GM23338 (cell line): ENCODE results near the gene GTF2A1. TPM values are rescaled to one million over a fixed set of nuclear protein-coding genes. Genes with fewer than 3 reads are reported as not detected.
A peak's percentile ranks its signal among the peaks of the same experiment; 100 is the strongest.

Experiments
- ATAC-seq: fragments of 200-7000 bp; cut with Tn5 transposase; 3 replicates; pipeline ENCODE4 v1.9.1; 2020
- DNase-seq: peaks from one replicate; pipeline ENCODE4 v3.0.0-alpha.2; 2015; ENCODE audit warnings: low spot score
- H2AFZ ChIP-seq: fragments of 200-600 bp; sonication (generic); 2 replicates; pipeline ENCODE4 v1.8.0; 2016; ENCODE audit warnings: antibody characterized with exemption, mild to moderate bottlenecking, moderate library complexity
- H3F3A ChIP-seq: fragments of 200-600 bp; sonication (generic); replicated peaks from 2 replicates; pipeline ENCODE4 v1.8.0; 2017; ENCODE audit warnings: antibody characterized with exemption, mixed run types, low read depth
- H3K27ac ChIP-seq: fragments of 200-600 bp; sonication (generic); 2 replicates; pipeline ENCODE4 v1.6.1; 2016; ENCODE audit warnings: low read depth
- H3K27me3 ChIP-seq: fragments of 200-600 bp; sonication (generic); 2 replicates; pipeline ENCODE4 v1.8.0; 2016; ENCODE audit warnings: mild to moderate bottlenecking, mixed run types, moderate library complexity; ENCODE audit not compliant: insufficient read depth
- H3K36me3 ChIP-seq: fragments of 200-600 bp; sonication (generic); 2 replicates; pipeline ENCODE4 v1.8.0; 2016; ENCODE audit warnings: mild to moderate bottlenecking; ENCODE audit not compliant: insufficient read depth
- H3K4me1 ChIP-seq: fragments of 200-600 bp; sonication (generic); 2 replicates; pipeline ENCODE4 v1.8.0; 2016; ENCODE audit warnings: mild to moderate bottlenecking, moderate library complexity; ENCODE audit not compliant: insufficient read depth
- H3K4me2 ChIP-seq: fragments of 200-600 bp; sonication (generic); 2 replicates; pipeline ENCODE4 v1.7.1; 2017; ENCODE audit warnings: mixed run types
- H3K4me3 ChIP-seq: fragments of 200-600 bp; sonication (generic); 2 replicates; pipeline ENCODE4 v1.6.1; 2016; ENCODE audit warnings: mixed run types
- H3K79me2 ChIP-seq: fragments of 200-600 bp; sonication (generic); replicated peaks from 2 replicates; pipeline ENCODE4 v1.8.0; 2017; ENCODE audit warnings: mild to moderate bottlenecking; ENCODE audit not compliant: insufficient read depth
- H3K9me2 ChIP-seq: fragments of 200-600 bp; sonication (generic); 2 replicates; pipeline ENCODE4 v1.8.0; 2017; ENCODE audit not compliant: insufficient read depth
- H4K20me1 ChIP-seq: fragments of 200-600 bp; sonication (generic); replicated peaks from 2 replicates; pipeline ENCODE4 v1.8.0; 2017; ENCODE audit warnings: mild to moderate bottlenecking; ENCODE audit not compliant: insufficient read depth
- H3K27ac Mint-ChIP-seq: 2 replicates; pipeline ENCODE4 v1.8.0; 2020; ENCODE audit warnings: inconsistent platforms, mild to moderate bottlenecking, moderate library complexity, mixed read lengths
- H3K27me3 Mint-ChIP-seq: 3 replicates; pipeline ENCODE4 v1.8.0; 2022; ENCODE audit warnings: low read depth, mild to moderate bottlenecking, moderate library complexity, mixed read lengths, inconsistent platforms; ENCODE audit not compliant: insufficient read depth, poor library complexity
- H3K36me3 Mint-ChIP-seq: 3 replicates; pipeline ENCODE4 v1.8.0; 2021; ENCODE audit warnings: low read depth, mild to moderate bottlenecking, inconsistent platforms, moderate library complexity, mixed read lengths
- H3K4me1 Mint-ChIP-seq: 3 replicates; pipeline ENCODE4 v1.8.0; 2020; ENCODE audit warnings: mild to moderate bottlenecking, inconsistent platforms, mixed read lengths
- H3K4me3 Mint-ChIP-seq: 3 replicates; pipeline ENCODE4 v1.8.0; 2021; ENCODE audit warnings: moderate library complexity, mild to moderate bottlenecking, inconsistent platforms, mixed read lengths
- H3K9me3 Mint-ChIP-seq: 3 replicates; pipeline ENCODE4 v1.8.0; 2020; ENCODE audit warnings: moderate library complexity, mild to moderate bottlenecking, inconsistent platforms, mixed read lengths
- EZH2 ChIP-seq: fragments of 200-600 bp; sonication (generic); IDR thresholded peaks from one replicate; pipeline ENCODE4 v1.8.0; 2017; ENCODE audit warnings: antibody characterized with exemption, mild to moderate bottlenecking, low read depth; ENCODE audit not compliant: unreplicated experiment
- EZH2phosphoT487 ChIP-seq: fragments of 200-600 bp; sonication (generic); IDR thresholded peaks from one replicate; pipeline ENCODE4 v1.8.1; 2018; ENCODE audit warnings: antibody characterized with exemption; ENCODE audit not compliant: unreplicated experiment
- JUNB ChIP-seq: IDR thresholded peaks from one replicate; pipeline ENCODE4 v1.6.1; 2016; ENCODE audit warnings: antibody characterized with exemption; ENCODE audit not compliant: unreplicated experiment
- STAT1 ChIP-seq: IDR thresholded peaks from one replicate; pipeline ENCODE4 v1.6.1; 2016; ENCODE audit warnings: antibody characterized with exemption; ENCODE audit not compliant: unreplicated experiment
- ZNF331 ChIP-seq: fragments of 250-450 bp; sonication (Bioruptor Pico); IDR thresholded peaks from 2 replicates; pipeline ENCODE4 v1.5.0; 2020; ENCODE audit warnings: low read depth, mild to moderate bottlenecking, moderate library complexity
- polyA plus RNA-seq: library from polyadenylated mRNA; unstranded; fragments of >200 nt; fragmentation: Nextera tagmentation; extraction: Ambion mirVana; gene quantifications from 2 replicates; pipeline ENCODE4 v1.2.1, GENCODE V29; 2016
- total RNA-seq: library from RNA; depleted of rRNA; stranded (reverse); fragments of >200 nt; shearing (Covaris generic); gene quantifications from 2 replicates; pipeline ENCODE4 v1.2.3, GENCODE V29; 2014
- TF ChIP-seq, protein P1 (sequence below): IDR thresholded peaks from 2 replicates; pipeline ENCODE4 v1.6.1; 2016; ENCODE audit warnings: antibody characterized with exemption
- TF ChIP-seq, protein P2 (sequence below), 2 experiments: fragments of 200-600 bp in 1 of 2; sonication (generic) in 1 of 2; conservative IDR thresholded peaks; 2 replicates each; pipeline versions ENCODE4 v1.5.1 to v1.6.1; 2016 to 2017; ENCODE audit warnings: antibody characterized with exemption in 2 of 2, low read depth in 2 of 2, mild to moderate bottlenecking in 2 of 2, moderate library complexity in 1 of 2
- TF ChIP-seq, protein P3 (sequence below): fragments of 250-450 bp; sonication (Bioruptor Pico); IDR thresholded peaks from 2 replicates; pipeline ENCODE4 v1.5.0; 2020; ENCODE audit warnings: mild to moderate bottlenecking, moderate library complexity
- TF ChIP-seq, protein P4 (sequence below): IDR thresholded peaks from one replicate; pipeline ENCODE4 v1.6.1; 2018; ENCODE audit warnings: antibody characterized with exemption; ENCODE audit not compliant: unreplicated experiment

GTF2A1 gene
- total and polyA plus RNA-seq, 2 experiments from 2014 or later = 12.1 to 50.6 TPM

DNA sequence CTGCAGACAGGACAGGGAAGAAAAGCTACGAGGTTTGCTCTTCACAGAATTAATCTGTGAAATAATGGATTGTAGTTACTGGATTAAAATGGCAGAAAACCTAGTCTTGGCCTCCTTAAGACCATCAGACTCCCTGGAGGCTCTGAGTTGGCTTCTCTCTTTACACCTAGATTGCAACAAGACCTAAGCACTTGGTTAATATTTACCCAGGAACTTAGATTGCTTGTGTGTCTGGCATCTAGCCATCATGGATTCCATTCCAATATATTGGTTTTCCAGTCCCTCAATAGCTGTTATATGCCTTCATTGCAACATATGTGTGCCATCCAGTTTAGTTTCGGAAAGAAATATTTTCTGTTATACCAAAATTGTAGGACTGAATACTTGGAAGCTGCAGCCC, 1.9 kb upstream of the GTF2A1 start:
- peaks cover 11% of the 10 kb centered on the region; the same call in 2 of the 3 replicates for H3K9me3 Mint-ChIP-seq
- peak overlapping the region; percentile 83 for H3K27ac Mint-ChIP-seq
- Histone ChIP-seq H3K36me3 (no peaks in the 10 kb centered on the region), H3K27me3 (no peaks in the 10 kb centered on the region), H3K4me1 (peaks cover 22% of the 10 kb centered on the region), H3K4me3 (no peak overlapping the region), H3F3A (peaks cover 6% of the 10 kb centered on the region; the same call in 1 of the 2 replicates), H4K20me1 (no peaks in the 10 kb centered on the region), H3K9me2 (no peaks in the 10 kb centered on the region), H3K79me2 (peaks cover 24% of the 10 kb centered on the region), H3K4me2 (peak overlapping the region; percentile 77; the same call in 1 of the 2 replicates), H3K27ac (no peak overlapping the region), H2AFZ (no peak overlapping the region)
- H3K4me1 Mint-ChIP-seq = peaks cover 15% of the 10 kb centered on the region
- H3K36me3 Mint-ChIP-seq = peaks cover 10% of the 10 kb centered on the region
- DNase-seq (no peak), ATAC-seq (no peak)
- peaks cover 22% of the 10 kb centered on the region for H3K27me3 Mint-ChIP-seq
- H3K4me3 Mint-ChIP-seq = peak overlapping the region; percentile 92; the same call in 2 of the 3 replicates
- TF ChIP-seq, protein P1, sequence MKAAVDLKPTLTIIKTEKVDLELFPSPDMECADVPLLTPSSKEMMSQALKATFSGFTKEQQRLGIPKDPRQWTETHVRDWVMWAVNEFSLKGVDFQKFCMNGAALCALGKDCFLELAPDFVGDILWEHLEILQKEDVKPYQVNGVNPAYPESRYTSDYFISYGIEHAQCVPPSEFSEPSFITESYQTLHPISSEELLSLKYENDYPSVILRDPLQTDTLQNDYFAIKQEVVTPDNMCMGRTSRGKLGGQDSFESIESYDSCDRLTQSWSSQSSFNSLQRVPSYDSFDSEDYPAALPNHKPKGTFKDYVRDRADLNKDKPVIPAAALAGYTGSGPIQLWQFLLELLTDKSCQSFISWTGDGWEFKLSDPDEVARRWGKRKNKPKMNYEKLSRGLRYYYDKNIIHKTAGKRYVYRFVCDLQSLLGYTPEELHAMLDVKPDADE = no peak
- no peak for TF ChIP-seq JUNB
- TF ChIP-seq, protein P2, sequence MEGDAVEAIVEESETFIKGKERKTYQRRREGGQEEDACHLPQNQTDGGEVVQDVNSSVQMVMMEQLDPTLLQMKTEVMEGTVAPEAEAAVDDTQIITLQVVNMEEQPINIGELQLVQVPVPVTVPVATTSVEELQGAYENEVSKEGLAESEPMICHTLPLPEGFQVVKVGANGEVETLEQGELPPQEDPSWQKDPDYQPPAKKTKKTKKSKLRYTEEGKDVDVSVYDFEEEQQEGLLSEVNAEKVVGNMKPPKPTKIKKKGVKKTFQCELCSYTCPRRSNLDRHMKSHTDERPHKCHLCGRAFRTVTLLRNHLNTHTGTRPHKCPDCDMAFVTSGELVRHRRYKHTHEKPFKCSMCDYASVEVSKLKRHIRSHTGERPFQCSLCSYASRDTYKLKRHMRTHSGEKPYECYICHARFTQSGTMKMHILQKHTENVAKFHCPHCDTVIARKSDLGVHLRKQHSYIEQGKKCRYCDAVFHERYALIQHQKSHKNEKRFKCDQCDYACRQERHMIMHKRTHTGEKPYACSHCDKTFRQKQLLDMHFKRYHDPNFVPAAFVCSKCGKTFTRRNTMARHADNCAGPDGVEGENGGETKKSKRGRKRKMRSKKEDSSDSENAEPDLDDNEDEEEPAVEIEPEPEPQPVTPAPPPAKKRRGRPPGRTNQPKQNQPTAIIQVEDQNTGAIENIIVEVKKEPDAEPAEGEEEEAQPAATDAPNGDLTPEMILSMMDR (conservative IDR thresholded peaks at IDR 0.05; ENCODE audit: low read depth in 2 of 2) = no peak
- TF ChIP-seq, protein P3, sequence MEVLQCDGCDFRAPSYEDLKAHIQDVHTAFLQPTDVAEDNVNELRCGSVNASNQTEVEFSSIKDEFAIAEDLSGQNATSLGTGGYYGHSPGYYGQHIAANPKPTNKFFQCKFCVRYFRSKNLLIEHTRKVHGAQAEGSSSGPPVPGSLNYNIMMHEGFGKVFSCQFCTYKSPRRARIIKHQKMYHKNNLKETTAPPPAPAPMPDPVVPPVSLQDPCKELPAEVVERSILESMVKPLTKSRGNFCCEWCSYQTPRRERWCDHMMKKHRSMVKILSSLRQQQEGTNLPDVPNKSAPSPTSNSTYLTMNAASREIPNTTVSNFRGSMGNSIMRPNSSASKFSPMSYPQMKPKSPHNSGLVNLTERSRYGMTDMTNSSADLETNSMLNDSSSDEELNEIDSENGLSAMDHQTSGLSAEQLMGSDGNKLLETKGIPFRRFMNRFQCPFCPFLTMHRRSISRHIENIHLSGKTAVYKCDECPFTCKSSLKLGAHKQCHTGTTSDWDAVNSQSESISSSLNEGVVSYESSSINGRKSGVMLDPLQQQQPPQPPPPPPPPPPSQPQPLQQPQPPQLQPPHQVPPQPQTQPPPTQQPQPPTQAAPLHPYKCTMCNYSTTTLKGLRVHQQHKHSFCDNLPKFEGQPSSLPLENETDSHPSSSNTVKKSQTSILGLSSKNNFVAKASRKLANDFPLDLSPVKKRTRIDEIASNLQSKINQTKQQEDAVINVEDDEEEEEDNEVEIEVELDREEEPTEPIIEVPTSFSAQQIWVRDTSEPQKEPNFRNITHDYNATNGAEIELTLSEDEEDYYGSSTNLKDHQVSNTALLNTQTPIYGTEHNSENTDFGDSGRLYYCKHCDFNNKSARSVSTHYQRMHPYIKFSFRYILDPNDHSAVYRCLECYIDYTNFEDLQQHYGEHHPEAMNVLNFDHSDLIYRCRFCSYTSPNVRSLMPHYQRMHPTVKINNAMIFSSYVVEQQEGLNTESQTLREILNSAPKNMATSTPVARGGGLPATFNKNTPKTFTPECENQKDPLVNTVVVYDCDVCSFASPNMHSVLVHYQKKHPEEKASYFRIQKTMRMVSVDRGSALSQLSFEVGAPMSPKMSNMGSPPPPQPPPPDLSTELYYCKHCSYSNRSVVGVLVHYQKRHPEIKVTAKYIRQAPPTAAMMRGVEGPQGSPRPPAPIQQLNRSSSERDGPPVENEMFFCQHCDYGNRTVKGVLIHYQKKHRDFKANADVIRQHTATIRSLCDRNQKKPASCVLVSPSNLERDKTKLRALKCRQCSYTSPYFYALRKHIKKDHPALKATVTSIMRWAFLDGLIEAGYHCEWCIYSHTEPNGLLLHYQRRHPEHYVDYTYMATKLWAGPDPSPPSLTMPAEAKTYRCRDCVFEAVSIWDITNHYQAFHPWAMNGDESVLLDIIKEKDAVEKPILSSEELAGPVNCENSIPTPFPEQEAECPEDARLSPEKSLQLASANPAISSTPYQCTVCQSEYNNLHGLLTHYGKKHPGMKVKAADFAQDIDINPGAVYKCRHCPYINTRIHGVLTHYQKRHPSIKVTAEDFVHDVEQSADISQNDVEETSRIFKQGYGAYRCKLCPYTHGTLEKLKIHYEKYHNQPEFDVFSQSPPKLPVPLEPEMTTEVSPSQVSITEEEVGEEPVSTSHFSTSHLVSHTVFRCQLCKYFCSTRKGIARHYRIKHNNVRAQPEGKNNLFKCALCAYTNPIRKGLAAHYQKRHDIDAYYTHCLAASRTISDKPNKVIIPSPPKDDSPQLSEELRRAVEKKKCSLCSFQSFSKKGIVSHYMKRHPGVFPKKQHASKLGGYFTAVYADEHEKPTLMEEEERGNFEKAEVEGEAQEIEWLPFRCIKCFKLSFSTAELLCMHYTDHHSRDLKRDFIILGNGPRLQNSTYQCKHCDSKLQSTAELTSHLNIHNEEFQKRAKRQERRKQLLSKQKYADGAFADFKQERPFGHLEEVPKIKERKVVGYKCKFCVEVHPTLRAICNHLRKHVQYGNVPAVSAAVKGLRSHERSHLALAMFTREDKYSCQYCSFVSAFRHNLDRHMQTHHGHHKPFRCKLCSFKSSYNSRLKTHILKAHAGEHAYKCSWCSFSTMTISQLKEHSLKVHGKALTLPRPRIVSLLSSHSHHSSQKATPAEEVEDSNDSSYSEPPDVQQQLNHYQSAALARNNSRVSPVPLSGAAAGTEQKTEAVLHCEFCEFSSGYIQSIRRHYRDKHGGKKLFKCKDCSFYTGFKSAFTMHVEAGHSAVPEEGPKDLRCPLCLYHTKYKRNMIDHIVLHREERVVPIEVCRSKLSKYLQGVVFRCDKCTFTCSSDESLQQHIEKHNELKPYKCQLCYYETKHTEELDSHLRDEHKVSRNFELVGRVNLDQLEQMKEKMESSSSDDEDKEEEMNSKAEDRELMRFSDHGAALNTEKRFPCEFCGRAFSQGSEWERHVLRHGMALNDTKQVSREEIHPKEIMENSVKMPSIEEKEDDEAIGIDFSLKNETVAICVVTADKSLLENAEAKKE = no peak
- TF ChIP-seq ZNF331 = no peak
- TF ChIP-seq EZH2phosphoT487 = no peak
- TF ChIP-seq EZH2 = no peak
- TF ChIP-seq, protein P4, sequence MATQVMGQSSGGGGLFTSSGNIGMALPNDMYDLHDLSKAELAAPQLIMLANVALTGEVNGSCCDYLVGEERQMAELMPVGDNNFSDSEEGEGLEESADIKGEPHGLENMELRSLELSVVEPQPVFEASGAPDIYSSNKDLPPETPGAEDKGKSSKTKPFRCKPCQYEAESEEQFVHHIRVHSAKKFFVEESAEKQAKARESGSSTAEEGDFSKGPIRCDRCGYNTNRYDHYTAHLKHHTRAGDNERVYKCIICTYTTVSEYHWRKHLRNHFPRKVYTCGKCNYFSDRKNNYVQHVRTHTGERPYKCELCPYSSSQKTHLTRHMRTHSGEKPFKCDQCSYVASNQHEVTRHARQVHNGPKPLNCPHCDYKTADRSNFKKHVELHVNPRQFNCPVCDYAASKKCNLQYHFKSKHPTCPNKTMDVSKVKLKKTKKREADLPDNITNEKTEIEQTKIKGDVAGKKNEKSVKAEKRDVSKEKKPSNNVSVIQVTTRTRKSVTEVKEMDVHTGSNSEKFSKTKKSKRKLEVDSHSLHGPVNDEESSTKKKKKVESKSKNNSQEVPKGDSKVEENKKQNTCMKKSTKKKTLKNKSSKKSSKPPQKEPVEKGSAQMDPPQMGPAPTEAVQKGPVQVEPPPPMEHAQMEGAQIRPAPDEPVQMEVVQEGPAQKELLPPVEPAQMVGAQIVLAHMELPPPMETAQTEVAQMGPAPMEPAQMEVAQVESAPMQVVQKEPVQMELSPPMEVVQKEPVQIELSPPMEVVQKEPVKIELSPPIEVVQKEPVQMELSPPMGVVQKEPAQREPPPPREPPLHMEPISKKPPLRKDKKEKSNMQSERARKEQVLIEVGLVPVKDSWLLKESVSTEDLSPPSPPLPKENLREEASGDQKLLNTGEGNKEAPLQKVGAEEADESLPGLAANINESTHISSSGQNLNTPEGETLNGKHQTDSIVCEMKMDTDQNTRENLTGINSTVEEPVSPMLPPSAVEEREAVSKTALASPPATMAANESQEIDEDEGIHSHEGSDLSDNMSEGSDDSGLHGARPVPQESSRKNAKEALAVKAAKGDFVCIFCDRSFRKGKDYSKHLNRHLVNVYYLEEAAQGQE = no peak
- TF ChIP-seq STAT1 = no peak
